Measurements from ENCODE around the gene ZNF292. TPM values are rescaled to one million over a fixed set of nuclear protein-coding genes. Genes with fewer than 3 reads are reported as not detected.

The ZNF292 gene
- total and polyA plus RNA-seq, 2 donors (not counting 3 experiments of a cell fraction or from before 2014, with no cell fraction given) = 3.5 to 24.9 TPM

DNA sequence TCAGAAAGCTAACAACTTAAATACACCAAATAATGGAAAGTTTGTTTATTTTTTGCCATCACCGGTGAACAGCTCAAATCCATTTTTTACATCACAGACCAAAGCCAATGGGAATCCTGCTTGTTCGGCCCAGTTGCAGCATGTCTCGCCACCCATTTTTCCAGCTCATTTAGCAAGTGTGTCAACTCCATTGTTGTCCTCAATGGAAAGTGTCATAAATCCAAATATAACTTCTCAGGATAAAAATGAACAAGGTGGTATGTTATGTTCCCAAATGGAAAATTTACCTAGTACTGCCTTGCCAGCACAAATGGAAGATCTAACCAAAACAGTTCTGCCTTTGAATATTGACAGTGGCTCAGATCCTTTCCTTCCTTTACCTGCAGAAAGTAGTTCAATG, 101.7 kb downstream of the ZNF292 start:
- TF ChIP-seq GATA2 (IDR thresholded peaks at IDR 0.05; ENCODE audit: insufficient read depth, insufficient read length, low read depth, low read length) = no peak
- no peak for TF ChIP-seq EZH2 (IDR thresholded peaks at IDR 0.05; ENCODE audit: borderline replicate concordance, low read depth, low read length, severe bottlenecking)
- TF ChIP-seq MYC (IDR thresholded peaks at IDR 0.05; ENCODE audit: low read depth, low read length) = no peak
- TF ChIP-seq POLR2AphosphoS5 (IDR thresholded peaks at IDR 0.05; ENCODE audit: insufficient read depth, low read depth, low read length) = no peak
- TF ChIP-seq JUN (IDR thresholded peaks at IDR 0.05; ENCODE audit: borderline replicate concordance, insufficient read depth, insufficient read length, low read depth) = no peak
- TF ChIP-seq POLR2A (IDR thresholded peaks at IDR 0.05; ENCODE audit: low read depth, low read length) = no peak
- peaks cover 22 to 24% of the 10 kb centered on the region in 2 experiments for H3K36me3 ChIP-seq (ENCODE audit: control insufficient read depth in 2 of 2, extremely low read depth in 1 of 2, insufficient read depth in 2 of 2, low read length in 2 of 2)
- no peaks in the 10 kb centered on the region for H3K9me3 ChIP-seq (replicated peaks; ENCODE audit: control insufficient read depth, insufficient read depth, low read length)
- no peak overlapping the region for H3K4me3 ChIP-seq (replicated peaks in 1 of 3; ENCODE audit: insufficient read depth in 1 of 3, low read depth in 1 of 3, low read length in 3 of 3)
- no TSS peak for BruUV-seq (replicated peaks)
- no peak overlapping the region for H3K9ac ChIP-seq (replicated peaks; ENCODE audit: extremely low read depth, insufficient read depth, low read length)
- ChIA-PET CTCF (no interaction called here), POLR2A (no interaction called here)
- intact Hi-C loops (cut with micrococcal nuclease) = no loop called here
- H3K4me1 ChIP-seq (ENCODE audit: control insufficient read depth, extremely low read depth, insufficient read depth, low read length) = no peaks in the 10 kb centered on the region
- FAIRE-seq = no peak
- H3K27me3 ChIP-seq (ENCODE audit: control insufficient read depth in 2 of 2, insufficient read depth in 2 of 2, low read length in 2 of 2) = no peaks in the 10 kb centered on the region
- no peak for DNase-seq (ENCODE audit: low read depth, low spot score)
- no peaks in the 10 kb centered on the region for H3K9me1 ChIP-seq (replicated peaks; ENCODE audit: control insufficient read depth, extremely low read depth, insufficient read depth, low read length)
- H2AFZ ChIP-seq (ENCODE audit: low read depth, low read length) = no peak overlapping the region
- no peaks in the 10 kb centered on the region for H3K79me2 ChIP-seq (ENCODE audit: control insufficient read depth, insufficient read depth, low read length)
- dilution Hi-C loops (cut with MboI; ENCODE audit: extremely low pct_ligation_motif_present, low sequenced_read_pairs) = no loop called here
- H4K20me1 ChIP-seq (replicated peaks; ENCODE audit: control insufficient read depth, extremely low read depth, insufficient read depth, low read length) = peaks cover 2% of the 10 kb centered on the region
- no peak overlapping the region for H3K4me2 ChIP-seq (ENCODE audit: insufficient read depth, low read length)
- H3K27ac ChIP-seq (ENCODE audit: insufficient read depth, low read depth, low read length) = no peak overlapping the region

DNA sequence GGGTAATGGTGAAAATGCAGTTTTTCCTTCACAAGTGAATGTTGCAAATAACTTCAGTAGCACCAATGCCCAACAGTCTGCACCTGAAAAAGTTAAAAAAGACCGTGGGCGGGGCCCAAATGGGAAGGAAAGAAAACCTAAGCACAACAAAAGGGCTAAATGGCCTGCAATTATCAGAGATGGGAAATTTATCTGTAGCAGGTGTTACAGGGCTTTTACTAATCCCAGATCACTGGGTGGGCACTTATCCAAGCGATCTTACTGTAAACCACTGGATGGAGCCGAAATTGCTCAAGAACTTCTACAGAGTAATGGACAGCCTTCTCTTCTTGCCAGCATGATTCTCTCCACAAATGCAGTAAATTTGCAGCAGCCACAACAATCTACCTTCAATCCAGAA, 102.2 kb downstream of the ZNF292 start:
- no peak overlapping the region for H3K27ac ChIP-seq (ENCODE audit: insufficient read depth, low read depth, low read length)
- no peak overlapping the region for H2AFZ ChIP-seq (ENCODE audit: low read depth, low read length)
- no peak for TF ChIP-seq JUN (IDR thresholded peaks at IDR 0.05; ENCODE audit: borderline replicate concordance, insufficient read depth, insufficient read length, low read depth)
- no peaks in the 10 kb centered on the region for H3K4me1 ChIP-seq (ENCODE audit: control insufficient read depth, extremely low read depth, insufficient read depth, low read length)
- no peaks in the 10 kb centered on the region for H3K27me3 ChIP-seq (ENCODE audit: control insufficient read depth in 2 of 2, insufficient read depth in 2 of 2, low read length in 2 of 2)
- CTCF ChIA-PET = no interaction called here
- H3K79me2 ChIP-seq (ENCODE audit: control insufficient read depth, insufficient read depth, low read length) = no peaks in the 10 kb centered on the region
- no peak overlapping the region for H3K4me3 ChIP-seq (replicated peaks in 1 of 3; ENCODE audit: insufficient read depth in 1 of 3, low read depth in 1 of 3, low read length in 3 of 3)
- H3K9me3 ChIP-seq (replicated peaks; ENCODE audit: control insufficient read depth, insufficient read depth, low read length) = no peaks in the 10 kb centered on the region
- H3K9me1 ChIP-seq (replicated peaks; ENCODE audit: control insufficient read depth, extremely low read depth, insufficient read depth, low read length) = no peaks in the 10 kb centered on the region
- no peak overlapping the region for H3K4me2 ChIP-seq (ENCODE audit: insufficient read depth, low read length)
- POLR2A ChIA-PET = no interaction called here
- H3K9ac ChIP-seq (replicated peaks; ENCODE audit: extremely low read depth, insufficient read depth, low read length) = no peak overlapping the region
- dilution Hi-C loops (cut with MboI; ENCODE audit: extremely low pct_ligation_motif_present, low sequenced_read_pairs) = no loop called here
- DNase-seq (ENCODE audit: low read depth, low spot score) (no peak), FAIRE-seq (no peak)
- BruUV-seq (replicated peaks) = no TSS peak
- peaks cover 2% of the 10 kb centered on the region for H4K20me1 ChIP-seq (replicated peaks; ENCODE audit: control insufficient read depth, extremely low read depth, insufficient read depth, low read length)
- peaks cover 22 to 24% of the 10 kb centered on the region in 2 experiments for H3K36me3 ChIP-seq (ENCODE audit: control insufficient read depth in 2 of 2, extremely low read depth in 1 of 2, insufficient read depth in 2 of 2, low read length in 2 of 2)
- intact Hi-C loops (cut with micrococcal nuclease) = no loop called here
